GOT3 (cell line): Measurements from ENCODE around the gene ADAMTSL1.
"Not testable (repeated sequence)": the region's sequence is repeated elsewhere in the genome, so short reads cannot be mapped to it uniquely, and the experiment has no call there.

Experiments
- DNase-seq: peaks from one replicate; lab custom pipeline; 2025; ENCODE audit warnings: mixed read lengths; lab: John Stamatoyannopoulos, UW

The ADAMTSL1 gene

DNA sequence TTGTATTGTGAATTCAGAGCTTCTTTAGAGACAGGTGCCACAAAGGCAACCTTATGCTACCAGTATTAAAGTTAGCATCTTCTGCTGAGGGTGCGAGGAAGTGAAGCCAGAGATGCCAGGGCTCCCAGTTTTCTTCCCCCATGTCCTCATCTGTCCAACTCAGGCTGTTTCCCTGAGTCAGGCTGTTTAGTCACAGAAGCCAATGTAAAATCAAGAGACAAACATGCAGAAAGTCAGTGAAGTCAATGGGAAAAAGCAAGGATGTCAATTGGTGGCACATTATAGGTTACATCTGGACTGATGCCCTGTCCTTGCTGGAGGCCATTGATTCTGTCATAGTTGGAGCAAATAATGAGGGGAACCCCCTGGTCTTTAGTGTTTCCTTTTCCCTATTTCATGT lies 390.6 kb downstream of the ADAMTSL1 start:
- no peak for DNase-seq

DNA sequence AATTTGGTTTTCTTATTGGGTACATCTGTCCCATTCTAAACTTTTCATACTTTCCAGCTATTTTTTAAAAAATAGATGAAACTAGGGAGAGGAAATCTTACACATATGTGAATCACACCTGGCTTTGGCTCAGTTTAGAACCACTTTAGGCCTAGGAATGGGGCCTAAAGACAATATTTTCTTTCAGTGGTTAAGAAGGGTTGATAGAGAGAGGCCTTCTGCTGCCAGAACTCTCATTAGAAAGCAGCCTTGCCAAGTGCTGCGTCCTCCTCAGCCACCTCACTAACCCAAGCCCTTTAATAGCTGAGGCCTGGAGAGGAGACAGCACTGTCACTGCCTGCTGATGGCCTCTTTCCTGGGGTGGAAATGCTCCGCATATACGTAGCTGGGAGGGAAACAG lies 391.6 kb downstream of the ADAMTSL1 start:
- no peak for DNase-seq

- DNase-seq = no peak
These were observed 392.3 kb downstream of the ADAMTSL1 start for GRCh38 chr9:18866121-18866831.

GRCh38 chr9:18869725-18870124 lies 395.8 kb downstream of the ADAMTSL1 start:
- no peak for DNase-seq

DNA sequence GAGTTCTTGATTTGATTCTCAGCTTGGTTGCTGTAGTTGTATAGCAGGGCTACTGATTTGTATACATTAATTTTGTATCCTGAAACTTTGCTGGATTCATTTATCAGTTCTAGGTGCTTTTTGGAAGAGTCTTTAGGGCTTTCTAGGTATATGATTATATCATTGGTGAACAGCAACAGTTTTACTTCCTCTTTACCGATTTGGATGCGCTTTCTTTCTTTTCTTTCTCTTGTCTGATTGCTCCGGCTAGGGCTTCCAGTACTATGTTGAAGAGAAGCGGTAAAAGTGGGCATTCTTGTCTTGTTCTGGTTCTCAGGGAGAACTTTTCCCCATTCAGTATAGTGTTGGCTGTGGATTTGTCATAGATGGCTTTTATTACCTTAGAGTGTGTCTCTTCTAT lies 400.1 kb downstream of the ADAMTSL1 start:
- no peak for DNase-seq

GRCh38 chr9:18874990-18875389 lies 401.0 kb downstream of the ADAMTSL1 start:
- not testable (repeated sequence) for DNase-seq

- no peak for DNase-seq
These were observed 404.0 kb downstream of the ADAMTSL1 start for GRCh38 chr9:18877984-18878383.

- DNase-seq = no peak
These were observed 407.8 kb downstream of the ADAMTSL1 start for GRCh38 chr9:18881758-18882157.

DNA sequence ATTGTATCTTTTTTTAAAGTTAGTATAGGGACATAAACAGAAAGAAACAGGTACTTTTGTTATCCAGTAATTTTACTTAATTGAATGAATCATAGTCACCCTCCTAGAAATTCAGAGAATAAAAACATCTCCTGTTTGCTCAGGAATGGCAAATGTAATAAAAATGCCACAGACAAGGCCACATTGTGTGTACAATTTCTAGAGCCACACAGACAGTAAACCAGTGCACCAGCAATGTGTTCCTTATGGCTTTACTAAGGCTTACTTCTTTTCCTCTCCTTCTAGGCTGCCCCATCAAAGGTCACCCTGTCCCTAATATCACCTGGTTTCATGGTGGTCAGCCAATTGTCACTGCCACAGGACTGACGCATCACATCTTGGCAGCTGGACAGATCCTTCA lies 413.6 kb downstream of the ADAMTSL1 start:
- DNase-seq = no peak

DNA sequence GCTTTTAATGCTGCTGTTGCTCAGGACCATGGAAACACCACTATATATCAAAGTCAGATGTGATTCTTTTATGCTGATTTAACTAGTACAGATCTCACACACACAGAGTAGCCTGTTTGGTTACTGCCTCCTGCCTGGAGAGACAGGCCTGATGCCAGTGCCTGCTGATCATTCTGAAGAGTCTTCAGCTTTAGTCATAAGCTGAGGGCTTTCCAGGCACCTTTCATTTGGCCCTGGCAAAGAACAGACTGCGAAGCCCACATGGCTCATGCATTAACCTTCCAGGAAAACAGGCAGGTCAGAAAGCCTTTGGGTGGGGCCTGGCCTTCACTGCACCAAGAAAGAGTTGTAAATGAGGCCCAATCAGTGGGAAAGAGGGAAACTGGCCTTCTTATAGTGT lies 414.3 kb downstream of the ADAMTSL1 start:
- DNase-seq = no peak

- DNase-seq = no peak
These were observed 415.6 kb downstream of the ADAMTSL1 start for GRCh38 chr9:18889550-18889949.

DNA sequence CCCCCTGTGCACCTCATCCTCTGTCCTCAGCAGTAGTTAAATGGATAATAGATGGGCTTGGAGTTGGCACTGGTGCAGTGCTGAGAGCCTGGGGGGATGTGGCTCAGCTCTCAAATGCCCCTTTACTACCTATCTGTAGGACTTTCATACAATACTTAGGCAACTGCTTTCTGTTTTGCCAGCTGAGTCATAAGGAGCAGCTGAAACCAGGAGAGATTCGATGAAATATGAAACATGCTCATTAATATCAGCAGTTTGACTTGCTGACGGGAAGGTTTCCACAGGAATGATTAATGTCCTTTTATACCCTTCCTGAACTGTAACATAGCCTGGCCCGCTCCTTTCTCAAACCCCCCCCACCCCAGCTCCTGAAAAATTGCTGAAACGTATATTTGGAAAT lies 416.4 kb downstream of the ADAMTSL1 start:
- no peak for DNase-seq

- no peak for DNase-seq
These were observed 418.2 kb downstream of the ADAMTSL1 start for GRCh38 chr9:18891946-18892670.

GRCh38 chr9:18893046-18893445 lies 419.1 kb downstream of the ADAMTSL1 start:
- no peak for DNase-seq

DNA sequence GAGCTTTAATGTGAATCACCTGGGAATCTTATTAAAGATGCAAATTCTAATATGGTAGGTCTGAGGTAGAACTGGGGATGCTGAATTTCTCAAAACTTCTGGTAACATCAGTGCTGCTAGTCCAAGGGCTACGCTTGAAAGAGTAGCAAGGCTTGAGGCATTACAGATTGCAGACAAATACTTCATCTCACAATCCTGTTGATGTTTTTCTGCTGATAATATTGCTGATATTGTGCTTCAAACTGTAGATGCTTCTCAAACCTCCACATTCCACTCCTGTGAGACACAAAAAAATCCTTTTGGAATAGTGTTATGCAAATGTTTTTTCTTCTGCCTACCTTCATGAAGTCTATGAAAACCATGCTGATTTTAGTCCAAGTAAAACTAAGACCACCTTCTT lies 419.5 kb downstream of the ADAMTSL1 start:
- no peak for DNase-seq

DNA sequence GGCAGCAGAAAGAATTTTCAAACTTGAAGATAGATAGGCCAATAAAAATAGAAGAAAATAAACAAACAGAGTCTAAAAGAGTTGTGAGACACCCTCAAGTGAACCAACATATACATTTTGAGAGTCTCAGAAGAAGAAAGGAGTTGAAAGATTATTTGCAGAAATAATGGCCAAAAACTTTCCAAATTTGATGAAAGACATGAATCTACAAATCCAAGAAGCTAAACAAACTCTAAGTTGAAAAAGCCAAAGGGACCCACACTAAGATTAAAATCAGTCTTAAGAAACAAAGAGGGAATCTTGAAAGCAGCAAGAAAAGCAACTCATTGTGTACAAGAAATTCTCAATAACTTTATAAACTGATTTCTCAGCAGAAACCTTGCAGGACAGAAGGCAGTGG lies 422.1 kb downstream of the ADAMTSL1 start:
- no peak for DNase-seq

- no peak for DNase-seq
These were observed 422.7 kb downstream of the ADAMTSL1 start for GRCh38 chr9:18896531-18897179.

- no peak for DNase-seq
These were observed 429.5 kb downstream of the ADAMTSL1 start for GRCh38 chr9:18903450-18903849.

DNA sequence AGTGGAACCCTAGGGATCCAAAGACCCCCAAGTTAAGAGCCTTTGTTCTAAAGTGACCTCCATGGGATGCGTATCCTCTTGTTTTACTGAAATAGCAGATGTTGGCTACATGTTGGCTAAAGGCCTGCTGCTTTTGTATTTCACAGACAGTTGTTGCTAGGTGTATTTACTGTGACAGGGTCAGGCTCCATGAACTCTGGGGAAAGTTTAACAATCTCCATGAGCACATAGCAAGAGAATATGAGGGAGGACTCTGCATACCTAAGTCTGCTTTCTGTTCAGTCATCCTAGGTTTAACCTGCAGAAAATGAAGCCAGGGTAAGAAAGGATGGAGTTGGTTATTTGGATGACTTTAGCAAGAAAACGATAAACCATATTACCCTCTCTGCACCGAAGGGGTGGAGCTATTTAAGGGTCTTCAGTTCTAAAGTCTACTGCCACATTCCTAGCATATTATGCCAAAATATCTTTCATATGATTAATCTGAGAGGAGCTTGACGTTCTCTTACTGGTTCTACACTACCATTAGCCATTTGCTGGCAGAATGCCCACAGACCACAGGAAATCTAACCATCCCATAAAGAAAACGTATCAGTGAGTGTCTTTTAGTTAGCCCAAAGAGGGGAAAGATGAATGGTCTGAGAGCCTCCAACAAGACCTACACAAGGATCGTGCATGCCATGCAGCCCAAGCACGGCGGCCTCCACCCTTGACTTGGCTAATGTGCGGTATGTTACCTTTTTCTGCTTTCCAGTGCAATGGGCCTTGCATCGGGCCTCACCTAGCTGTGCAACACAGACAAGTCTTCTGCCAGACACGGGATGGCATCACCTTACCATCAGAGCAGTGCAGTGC lies 431.3 kb downstream of the ADAMTSL1 start:
- no peak for DNase-seq

GRCh38 chr9:18905883-18906629 lies 432.1 kb downstream of the ADAMTSL1 start:
- DNase-seq = no peak

DNA sequence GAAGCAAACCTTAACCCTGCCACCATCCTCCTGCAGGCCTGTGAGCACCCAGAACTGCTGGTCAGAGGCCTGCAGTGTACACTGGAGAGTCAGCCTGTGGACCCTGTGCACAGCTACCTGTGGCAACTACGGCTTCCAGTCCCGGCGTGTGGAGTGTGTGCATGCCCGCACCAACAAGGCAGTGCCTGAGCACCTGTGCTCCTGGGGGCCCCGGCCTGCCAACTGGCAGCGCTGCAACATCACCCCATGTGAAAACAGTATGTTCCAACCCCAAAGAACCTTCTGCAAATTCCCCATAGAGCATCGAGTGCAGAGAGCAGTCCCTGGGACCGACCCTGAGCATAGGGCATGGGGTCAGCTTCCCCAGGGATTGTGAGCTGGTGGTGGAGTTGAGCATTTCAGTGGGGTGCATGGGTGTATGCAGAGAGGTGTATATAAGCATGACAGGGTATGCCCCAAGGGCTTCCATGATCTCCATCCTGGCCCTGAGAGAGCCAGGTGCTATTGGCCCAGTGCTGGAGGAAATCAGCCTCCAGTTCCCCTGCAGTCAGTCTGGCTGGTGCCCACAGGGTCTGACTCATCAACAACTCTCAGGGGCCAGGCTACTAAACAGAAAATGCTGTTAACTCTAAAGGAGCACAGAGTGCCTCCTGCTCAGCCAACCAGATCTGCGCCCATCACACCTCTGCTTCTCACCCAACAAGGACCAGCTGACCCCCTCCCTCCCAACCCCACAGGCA lies 432.9 kb downstream of the ADAMTSL1 start:
- DNase-seq = no peak
